GM12873 (cell line): ENCODE measurements around the gene PCDHB14.

Experiments
- TF ChIP-seq, protein P1 (sequence below): IDR thresholded peaks from 2 replicates; pipeline ENCODE4 v1.5.1; 2012; ENCODE audit warnings: low read depth, mild to moderate bottlenecking, moderate library complexity, low read length, control low read depth; ENCODE audit not compliant: insufficient read depth; ENCODE audit errors: missing control alignments

Gene PCDHB14

GRCh38 chr5:141236516-141237313 lies 13.6 kb downstream of the PCDHB14 start:
- TF ChIP-seq, protein P1, sequence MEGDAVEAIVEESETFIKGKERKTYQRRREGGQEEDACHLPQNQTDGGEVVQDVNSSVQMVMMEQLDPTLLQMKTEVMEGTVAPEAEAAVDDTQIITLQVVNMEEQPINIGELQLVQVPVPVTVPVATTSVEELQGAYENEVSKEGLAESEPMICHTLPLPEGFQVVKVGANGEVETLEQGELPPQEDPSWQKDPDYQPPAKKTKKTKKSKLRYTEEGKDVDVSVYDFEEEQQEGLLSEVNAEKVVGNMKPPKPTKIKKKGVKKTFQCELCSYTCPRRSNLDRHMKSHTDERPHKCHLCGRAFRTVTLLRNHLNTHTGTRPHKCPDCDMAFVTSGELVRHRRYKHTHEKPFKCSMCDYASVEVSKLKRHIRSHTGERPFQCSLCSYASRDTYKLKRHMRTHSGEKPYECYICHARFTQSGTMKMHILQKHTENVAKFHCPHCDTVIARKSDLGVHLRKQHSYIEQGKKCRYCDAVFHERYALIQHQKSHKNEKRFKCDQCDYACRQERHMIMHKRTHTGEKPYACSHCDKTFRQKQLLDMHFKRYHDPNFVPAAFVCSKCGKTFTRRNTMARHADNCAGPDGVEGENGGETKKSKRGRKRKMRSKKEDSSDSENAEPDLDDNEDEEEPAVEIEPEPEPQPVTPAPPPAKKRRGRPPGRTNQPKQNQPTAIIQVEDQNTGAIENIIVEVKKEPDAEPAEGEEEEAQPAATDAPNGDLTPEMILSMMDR = no peak

GRCh38 chr5:141241496-141241895 lies 18.4 kb downstream of the PCDHB14 start:
- TF ChIP-seq, protein P1 = no peak

- TF ChIP-seq, protein P1 = peak; percentile 22
These were observed 22.1 kb downstream of the PCDHB14 start, which contains the start of gene PCDHB15 for GRCh38 chr5:141245250-141245717. TSS of gene PCDHB15 (plus strand) at chr5:141245395. CDS start at chr5:141245579, 184 bp downstream.

- TF ChIP-seq, protein P1 = no peak
These were observed 27.4 kb downstream of the PCDHB14 start for GRCh38 chr5:141250576-141250975.

DNA sequence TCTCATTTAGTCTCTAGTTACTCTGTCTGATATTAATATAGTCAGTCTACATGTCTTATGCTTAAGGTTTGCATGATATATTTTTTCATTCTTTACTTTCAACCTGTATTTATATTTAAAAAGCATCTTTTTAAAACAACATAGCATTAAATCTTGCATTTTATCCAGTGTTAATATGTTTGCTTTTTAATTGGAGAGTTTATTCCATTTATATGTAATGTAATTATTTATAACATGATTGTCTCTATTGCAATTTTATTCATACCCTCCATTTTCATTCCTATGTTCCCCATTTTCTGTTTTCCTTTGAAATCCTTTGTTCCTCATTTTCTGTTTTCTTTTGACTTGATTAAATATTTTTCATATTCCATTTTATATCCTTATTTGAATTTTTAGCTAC lies 35.3 kb downstream of the PCDHB14 start:
- TF ChIP-seq, protein P1 = no peak

DNA sequence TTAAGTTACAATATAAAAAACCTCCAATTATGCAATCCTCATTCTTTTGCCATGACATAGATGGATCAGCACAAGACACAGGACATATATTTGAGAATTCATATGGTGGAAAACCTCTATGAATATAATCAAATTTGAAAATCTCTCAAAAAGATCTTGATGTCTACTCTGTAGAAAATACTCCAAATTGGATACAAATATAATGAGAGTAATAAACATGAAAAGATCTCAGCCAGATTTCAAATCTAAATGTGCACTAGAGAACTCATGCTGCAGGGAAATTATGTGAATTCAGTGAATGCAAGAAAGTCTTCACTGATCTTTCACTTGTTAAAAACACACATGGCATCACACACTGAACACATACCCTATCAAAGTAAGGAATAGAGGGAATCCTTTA lies 35.8 kb downstream of the PCDHB14 start:
- TF ChIP-seq, protein P1 = no peak

GRCh38 chr5:141260458-141261237 lies 37.5 kb downstream of the PCDHB14 start:
- TF ChIP-seq, protein P1 = no peak
